ENCODE results near the gene CC2D1A.

CC2D1A gene

DNA sequence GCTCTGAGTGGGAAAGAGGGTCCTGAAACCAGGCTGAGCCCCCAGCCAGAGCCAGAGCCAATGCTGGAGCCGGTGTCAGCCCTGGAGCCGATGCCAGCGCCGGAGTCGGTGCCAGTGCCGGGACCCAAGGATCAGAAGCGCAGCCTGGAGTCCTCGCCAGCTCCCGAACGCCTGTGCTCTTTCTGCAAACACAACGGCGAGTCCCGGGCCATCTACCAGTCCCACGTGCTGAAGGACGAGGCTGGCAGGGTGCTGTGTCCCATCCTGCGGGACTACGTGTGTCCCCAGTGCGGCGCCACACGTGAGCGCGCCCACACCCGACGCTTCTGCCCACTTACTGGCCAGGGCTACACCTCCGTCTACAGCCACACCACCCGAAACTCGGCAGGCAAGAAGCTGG lies 28.7 kb upstream of the CC2D1A start:
- no peak for DNase-seq (ENCODE audit: low spot score)

DNA sequence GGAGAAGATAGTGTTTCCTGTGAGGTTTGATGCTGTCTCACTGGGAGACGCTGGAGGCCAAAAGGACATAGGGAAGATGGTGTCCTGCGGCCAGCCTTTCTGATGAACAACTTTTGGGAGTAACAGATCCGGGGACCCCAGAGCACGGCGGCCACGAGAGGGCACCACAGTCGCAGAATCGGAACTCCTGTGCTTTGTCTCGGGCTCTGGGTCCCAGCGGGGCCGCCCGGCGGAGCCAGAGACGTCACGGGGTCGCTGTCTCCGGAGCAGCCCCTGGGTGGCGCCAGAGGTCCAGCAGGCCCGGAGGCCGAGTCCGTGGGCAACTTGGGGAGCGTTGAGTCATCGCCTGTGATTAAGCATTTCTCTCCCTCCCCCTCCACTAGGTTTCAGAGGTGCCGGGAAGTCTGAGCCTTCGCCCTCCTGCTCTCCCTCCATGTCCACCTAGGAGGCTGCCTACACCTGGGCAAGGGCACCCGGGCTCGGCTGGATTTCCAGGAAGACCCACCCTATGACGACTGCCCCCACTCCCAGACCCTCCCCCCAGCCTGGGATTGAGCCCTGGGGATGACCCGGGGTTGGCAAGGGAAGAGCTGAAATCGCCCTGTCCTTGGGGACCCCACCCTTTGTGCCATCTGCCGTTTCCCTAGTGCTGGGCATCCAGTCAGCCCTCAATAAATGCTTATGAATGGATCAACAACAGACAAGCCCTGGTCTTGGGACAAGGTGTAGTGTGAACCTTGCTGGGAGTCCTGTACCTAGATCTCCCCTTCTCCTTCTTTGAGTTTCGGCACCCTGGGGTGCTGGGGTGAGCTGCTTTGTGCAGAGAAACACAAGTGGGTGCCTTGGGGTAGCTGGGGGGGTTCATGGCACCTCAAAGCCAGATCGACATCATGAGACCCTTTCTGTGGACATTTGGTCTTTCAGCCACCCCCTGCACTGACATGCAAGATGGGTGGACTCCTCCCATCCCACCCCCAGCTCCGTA lies 25.6 kb upstream of the CC2D1A start:
- DNase-seq (ENCODE audit: low spot score) = peak; percentile 95

DNA sequence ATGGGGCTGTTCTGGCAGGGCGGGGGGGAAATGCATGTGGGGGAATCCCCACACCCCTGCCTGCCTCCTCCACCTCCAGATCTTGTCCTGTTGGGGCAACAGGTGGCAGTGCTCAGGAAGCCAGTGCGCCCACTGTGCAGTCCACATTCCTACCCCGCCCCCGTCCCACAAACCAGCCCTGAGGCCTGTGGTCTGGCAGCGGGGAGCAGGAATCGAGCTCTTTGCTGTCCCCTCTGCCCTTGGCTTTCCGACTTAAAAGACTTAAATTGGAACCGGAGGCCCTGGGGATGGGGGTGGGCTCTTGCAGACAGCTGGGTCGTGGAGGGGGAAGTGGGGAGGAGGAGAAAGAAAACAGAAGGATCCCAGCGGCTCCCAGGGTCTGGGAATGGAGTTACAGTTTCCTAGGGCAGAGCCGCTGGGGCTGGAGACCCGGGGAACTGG lies 24.7 kb upstream of the CC2D1A start:
- DNase-seq (ENCODE audit: low spot score) = no peak

DNA sequence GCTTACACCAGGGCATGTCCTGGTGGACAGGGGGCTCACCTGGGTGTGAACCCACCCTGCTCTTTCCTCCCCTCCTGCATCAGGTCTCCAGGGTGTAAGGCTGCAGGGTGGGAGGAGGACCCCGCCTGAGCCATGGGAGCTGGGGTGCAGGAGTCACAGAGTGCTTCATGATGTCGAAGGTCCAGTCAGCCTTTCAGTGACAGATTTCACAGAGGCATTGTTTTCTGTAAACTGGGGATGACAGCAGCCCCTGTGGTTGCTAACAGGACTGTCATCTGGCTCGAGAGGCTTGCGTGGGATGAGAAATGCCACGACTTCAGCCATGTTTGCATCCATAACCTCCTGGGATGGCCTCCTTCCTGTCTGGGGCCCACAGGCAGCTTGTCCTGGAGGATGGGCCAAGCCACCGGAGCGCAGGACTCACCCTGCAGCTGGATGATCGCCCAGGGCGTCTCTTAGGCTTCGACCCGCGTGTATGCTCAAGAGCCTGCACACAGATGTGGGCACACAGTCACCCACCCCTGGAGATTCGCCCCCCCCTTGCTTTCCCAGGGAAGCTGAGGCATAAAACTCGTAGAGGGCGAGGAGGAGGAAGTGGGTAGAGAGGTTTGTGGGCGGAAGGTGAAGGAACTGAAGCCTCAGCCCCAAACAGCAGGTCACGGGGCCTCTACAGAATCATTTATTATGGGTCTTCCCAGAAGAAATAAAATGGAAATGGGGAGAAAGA lies 24.1 kb upstream of the CC2D1A start:
- DNase-seq (ENCODE audit: low spot score) = no peak

DNA sequence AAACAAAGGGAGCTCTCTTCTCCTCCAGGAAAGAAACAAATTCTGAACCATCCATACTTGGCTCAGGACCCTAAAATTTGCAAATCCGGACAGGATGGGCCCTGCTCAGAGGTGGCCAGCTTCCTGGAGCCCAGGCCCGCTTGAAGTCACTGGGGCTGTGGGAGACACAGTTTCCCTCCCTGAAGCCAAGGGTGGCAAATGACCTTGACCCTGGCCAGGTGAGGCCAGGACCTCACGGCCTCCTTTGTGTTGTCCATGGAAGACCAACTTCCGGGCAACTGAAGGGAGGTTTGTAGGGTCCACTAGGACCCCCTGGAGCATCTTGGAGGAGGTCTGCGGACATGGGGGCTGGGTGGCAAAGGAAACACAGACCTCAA lies 23.6 kb upstream of the CC2D1A start:
- DNase-seq (ENCODE audit: low spot score) = no peak

DNA sequence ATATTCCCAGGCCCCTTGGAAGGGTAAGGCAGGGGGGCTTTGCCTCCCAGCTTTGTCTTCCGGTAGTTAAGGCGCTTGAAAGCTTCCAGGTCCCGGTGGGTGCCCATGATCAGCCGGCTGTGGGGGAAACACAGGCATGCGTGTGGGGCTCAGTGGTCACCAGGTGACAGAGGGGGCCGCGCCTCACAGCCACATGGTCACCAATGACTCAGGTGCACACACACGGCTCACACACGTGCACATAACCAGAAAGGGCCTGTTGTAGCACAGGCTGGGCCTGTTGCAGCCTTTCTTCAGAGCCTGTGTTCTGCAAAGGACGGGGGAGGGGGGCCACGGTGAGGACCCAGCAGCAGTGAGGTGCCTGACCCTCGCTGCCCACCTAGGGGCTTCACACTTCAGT lies 23.2 kb upstream of the CC2D1A start:
- DNase-seq (ENCODE audit: low spot score) = no peak

DNA sequence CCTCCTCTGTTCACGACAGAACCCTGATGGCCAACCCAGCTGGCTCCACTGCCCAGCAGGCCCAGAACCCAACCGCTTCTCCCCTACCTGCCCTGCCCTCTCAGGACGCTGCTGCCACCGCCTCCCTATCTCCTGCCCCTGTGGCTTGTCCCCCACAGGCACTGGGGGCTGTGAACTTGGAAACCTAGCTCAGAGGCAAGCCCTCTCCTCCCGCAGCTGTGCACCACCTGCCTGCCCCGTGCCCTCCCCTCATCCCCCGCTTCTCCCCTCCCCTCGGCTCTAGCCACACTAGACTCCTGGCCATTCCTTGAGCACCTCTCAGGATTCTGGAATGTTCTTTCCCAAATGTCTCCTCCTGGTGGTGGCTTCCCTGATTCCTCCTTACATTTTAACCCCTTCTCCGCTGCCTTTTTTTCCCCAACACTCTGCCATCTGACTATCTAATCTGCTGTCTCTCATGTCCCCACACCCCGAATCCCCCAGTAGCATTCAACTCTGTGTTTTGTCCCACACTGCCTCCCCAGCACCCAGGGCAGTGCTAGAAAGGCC lies 22.4 kb upstream of the CC2D1A start:
- DNase-seq (ENCODE audit: low spot score) = no peak

DNA sequence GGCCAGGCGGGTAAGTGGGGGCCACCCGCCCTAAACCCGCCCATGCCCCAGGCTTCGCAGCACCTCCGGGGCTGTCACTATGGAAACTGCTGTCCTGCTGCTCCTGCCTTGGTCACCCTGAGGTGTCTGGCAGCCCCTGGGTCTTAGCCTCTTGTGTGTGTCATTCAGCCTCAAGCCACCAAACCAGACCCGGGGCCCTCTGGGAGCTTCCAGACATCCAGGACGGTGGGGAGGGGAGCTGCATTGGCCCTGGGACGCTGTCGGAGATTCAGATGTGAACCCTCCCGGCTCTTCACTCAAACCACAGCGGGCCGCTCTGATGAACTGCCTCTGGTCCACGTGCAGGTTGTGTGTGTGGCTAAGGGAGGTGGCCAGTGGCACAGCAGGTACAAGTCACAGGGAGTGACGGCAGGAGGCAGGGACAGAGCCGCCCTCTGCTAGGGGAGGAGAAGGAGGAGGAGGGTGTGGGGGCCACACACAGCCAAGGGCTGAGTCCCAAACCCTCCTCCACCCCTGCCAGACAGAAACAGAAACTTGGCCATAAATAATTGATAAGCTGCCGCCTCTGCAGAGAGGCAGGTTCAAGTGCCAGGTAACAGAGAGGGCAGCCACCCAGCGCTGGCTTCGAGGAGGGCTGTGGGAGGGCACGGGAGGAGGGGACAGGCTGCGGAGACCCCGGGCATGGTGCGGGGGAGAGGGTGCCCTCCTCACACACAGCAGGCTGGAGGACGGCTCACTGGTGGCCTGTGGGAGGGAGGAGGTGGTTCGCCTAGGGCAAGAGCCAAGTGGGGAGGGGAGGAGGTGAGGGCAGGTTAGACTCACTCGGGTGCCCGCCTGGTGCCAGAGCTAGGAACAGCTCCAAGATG lies 21.0 kb upstream of the CC2D1A start:
- no peak for DNase-seq (ENCODE audit: low spot score)

DNA sequence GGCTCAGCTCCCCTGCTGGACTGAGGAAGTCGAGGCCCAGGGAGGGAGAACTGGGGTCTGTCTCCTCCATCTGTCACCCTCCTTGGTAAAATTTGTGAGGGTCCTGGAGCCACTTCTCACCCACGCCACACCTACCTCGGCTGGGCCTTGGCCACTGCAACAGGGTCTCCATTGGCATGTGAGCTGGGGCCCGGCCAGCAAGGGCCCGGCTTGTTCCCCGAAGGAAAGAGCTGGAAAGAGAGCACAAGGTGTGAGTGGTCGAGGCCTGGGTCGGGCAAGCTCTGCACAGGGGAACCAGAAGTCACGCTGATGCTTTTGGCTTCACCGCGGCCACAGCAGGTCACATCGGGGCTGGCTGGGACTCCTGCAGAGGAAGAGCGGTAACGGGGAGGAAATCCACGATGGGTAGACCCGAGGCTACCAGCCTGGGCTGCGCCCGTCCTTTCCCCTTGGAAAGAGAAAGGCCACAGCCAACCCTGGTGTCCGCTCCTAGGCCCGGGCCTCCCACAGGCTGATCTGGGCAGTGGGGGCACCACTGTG lies 20.1 kb upstream of the CC2D1A start:
- no peak for DNase-seq (ENCODE audit: low spot score)

DNA sequence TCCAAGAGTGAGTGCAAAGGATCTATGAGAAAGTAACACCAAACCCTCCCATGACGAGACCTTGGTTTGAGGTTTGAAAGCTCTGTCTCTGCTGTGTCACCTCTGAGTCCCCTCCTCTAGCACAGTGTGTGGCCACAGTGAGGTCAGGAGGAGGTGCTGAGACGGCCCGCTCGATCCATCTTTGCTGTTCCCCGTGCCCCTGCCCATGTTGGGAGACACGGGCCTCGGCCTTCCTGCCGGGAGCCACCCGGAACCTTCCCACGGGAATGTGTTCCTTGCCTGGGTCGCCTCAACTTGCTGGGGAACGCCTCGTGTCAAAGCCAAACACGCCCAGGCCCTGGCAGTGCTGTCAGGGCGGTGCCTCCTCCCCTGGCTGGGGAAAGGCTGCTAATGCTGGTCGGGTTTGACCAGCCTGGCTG lies 19.0 kb upstream of the CC2D1A start:
- DNase-seq (ENCODE audit: low spot score) = no peak

DNA sequence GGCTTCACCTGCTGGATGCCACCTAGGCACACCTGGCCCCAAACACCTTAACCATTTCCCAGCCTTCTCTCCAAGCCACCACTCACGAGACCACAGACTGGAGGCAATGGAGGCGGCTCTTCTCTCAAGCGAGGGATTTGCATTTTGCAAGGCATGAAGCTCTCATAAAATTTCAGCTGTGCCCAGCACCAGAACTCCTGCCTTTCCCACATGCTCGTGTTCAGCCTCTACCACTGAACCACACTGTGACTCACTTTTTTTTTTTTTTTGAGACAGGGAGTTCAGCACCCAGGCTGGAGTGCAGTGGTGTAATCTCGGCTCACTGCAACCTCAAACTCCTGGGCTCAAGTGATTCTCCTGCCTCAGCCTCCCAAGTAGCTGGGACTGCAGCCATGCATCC lies 18.5 kb upstream of the CC2D1A start:
- no peak for DNase-seq (ENCODE audit: low spot score)

DNA sequence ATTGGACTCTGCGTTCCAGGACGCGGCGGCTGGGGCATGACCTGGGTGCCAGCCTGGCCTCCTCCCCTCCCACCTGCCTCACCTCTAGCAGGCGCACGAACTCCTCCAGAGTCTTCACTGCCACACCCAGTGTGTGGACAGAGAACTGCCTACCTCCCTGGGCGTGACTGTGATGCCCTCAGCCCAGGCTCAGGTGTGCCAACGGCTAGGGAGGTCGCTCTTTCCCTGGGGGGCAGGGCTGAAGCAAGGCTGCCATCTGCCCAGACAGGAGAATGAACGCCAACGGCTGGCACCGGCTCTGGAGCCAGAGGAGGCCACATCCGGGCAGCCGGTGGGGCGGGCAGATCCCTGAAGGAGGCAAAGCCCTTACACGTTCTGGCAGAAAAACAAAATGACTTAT lies 17.7 kb upstream of the CC2D1A start:
- DNase-seq (ENCODE audit: low spot score) = no peak

DNA sequence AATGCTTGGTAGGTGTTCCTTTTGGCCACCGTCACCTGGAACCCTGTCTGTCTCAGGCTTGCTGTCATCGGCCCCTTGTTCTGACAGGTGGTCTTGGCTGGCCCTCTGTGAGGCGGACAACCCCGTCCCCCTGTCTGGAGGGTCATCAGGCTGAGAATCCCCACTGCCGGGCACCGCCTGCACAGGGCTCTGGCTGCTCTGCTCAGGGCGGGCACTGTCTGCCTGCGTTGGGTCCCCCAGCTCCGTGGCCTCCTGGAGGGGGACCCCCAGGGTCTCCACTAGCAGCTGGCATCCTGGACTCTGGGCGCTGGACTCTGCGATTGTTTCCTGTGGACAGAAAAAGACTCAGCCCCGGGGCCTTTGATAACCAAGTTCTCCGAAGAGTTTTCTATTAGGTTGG lies 15.9 kb upstream of the CC2D1A start:
- DNase-seq (ENCODE audit: low spot score) = no peak

DNA sequence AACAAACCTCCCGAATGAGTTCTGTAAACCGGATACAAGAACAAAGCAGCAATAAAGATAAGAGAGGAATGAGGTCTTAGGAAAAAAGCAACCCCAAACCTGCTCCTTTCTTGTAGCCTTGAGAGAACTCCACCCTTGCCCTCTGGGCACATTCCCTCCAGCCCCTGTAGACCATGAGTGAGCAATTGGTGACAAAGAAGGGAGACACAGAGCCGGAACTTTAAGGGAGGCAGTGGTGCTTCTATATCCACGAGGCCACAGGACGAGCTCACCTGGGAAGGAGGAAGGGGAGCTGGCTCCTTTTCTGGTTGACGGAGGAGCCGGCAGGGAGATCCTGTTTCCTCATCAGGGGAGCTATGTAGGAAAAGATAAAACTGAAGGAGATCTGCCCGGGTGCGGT lies 13.1 kb upstream of the CC2D1A start:
- DNase-seq (ENCODE audit: low spot score) = peak; percentile 23

DNA sequence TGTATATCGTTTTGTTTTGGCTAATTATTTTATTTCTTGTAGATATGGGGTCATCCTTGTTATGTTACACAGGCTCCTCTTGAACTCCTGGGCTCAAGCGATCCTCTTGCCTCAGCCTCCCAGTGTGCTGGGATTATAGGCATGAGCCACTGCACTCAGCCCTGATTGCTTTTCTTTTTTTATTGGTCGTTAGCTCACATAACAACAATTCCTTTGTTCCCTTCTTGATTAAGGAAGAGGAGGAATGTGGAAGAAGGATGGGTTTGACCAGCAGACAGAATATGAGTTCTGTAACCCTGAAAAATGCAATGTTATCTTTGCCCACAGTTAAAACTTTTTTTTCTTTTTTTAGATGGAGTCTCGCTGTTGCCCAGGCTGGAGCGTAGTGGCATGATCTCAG lies 11.4 kb upstream of the CC2D1A start:
- no peak for DNase-seq (ENCODE audit: low spot score)

DNA sequence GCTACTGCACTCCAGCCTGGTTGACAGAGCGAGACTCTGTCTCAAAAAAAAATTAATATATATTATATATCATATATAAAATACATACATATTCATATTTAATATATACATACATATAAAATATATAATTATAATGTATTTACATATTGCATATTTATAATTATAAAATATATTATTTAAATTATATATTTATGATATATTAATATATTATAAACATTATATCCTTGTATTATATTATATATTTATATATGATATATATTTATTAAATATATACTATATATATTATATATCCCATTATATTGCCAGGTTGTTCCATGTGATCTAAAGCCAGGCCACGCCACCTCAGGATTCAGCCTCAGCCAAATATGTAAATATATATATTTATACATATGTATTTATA lies 9.8 kb upstream of the CC2D1A start:
- DNase-seq (ENCODE audit: low spot score) = no peak

DNA sequence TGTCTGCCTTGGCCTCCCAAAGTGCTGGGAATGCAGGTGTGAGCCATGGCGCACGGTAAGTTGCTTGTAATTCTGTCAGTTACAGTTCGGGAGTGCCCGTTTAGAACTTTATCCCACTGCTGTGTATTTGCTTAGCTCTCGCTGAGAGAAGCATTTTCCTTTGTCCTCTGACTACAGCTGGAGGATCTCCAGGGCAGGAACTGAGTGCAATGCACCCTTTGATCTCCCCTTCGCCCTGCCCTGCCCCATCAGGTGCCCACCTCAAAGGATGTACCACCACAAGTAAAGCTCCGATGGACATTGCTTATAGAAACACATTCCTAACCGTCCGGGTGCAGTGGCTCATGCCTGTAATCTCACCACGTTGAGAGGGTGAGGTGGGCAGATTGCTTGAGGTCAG lies 6.6 kb upstream of the CC2D1A start:
- DNase-seq (ENCODE audit: low spot score) = no peak

DNA sequence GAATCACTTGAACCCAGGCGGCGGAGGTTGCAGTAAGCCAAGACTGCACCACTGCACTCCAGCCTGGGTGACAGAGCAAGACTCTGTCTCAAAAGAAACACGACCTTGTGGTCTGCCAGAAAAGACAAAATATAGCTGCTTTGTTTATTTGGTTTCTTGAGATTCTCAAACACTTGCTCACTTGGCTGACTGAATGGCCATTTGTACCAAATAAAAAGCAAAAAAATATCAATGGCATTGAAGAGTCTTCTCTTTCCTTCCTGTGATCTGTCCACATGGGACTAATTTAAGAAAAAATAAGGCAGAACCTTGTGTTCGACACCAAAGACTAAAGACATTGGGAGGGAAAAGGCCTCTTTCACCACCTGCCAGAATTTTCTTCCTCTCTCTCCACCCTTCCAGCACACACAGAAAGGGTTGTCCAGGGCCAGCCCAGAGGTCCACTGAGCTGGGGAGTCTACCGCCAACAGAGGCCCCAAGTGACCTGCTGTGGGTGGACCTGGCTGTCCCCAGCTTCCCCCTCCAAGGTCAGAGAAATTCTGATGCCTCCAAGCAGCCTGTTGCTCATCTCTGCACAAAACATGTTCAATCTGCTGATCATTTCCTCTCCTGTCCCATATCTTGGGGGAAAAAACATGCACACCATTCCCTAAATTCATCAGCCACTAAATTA lies 6.0 kb upstream of the CC2D1A start:
- no peak for DNase-seq (ENCODE audit: low spot score)

DNA sequence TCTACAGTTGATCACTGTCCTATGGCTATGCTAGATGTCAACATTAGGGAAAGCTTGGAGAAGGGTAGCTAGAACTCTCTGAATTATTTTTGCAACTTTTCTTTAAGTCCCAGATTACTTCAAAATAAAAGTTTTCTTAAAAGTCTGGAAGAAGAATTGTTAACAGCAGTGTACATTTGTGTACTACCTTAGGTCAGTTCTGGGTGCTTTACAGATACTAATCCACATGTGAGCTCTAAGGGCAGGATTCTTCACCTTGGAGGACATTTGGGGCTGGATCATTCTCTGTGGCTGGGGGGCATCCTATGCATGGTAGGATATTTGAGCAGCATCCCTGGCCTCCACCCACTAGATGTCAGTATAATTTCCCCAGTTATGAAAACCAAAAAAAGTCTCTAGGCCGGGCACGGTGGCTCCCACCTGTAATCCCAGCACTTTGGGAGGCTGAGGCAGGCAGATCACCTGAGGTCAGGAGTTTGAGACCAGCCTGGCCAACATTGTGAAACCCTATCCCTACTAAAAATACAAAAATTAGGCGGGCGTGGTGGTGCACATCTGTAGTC lies 2.9 kb upstream of the CC2D1A start:
- no peak for DNase-seq (ENCODE audit: low spot score)

DNA sequence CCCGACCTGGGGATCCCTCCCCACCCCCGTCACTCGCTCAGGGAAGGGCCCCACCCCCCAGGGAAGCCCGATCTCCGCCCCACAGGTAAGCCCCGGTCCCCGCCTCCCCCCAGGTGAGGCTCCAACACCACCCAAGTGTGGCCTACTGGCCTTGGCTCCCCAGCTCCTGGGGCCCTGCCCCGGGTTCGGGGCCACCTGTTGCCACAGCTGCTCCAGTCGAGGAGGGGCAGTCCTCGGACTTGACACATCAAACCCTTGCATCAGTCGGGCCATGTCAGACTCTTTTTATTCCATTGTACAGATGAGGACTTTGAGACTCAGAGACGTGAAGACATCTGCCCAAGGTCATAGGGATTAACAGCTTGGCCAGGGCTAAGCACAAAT lies 512 bp downstream of the CC2D1A start:
- DNase-seq (ENCODE audit: low spot score) = peak; percentile 23

DNA sequence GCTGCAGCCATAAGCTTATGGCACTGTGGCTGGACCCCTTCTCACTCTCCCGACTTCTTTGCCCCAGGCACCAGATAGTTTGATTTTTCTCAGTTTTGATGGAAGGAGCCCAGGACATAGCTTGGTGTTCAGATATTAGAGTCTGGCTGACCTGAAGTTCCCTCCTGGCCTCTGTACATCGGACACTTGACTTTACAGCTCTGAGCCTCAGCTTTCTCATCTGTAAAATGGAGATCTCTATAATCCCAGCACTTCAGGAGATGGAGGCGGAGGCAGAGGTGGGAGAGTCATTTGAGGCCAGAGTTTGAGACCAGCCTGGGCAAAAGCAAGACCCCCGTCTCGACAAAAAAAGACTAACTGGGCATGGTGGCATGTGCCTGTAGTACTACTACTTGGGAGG lies 909 bp downstream of the CC2D1A start:
- no peak for DNase-seq (ENCODE audit: low spot score)
